Activated naive CD8-positive, alpha-beta T cell treated with anti-CD3 and anti-CD28 coated beads, Interleukin-2, amount 10 ng/mL, durations not matched to agents 7 days and 5 days (primary cell): ENCODE results near the gene SLCO6A1. TPM values are rescaled to one million over a fixed set of nuclear protein-coding genes. Genes with fewer than 3 reads are reported as not detected.

ENCODE experiments used
- ATAC-seq: fragments of 150-1000 bp; cut with Tn5 transposase; one replicate; pipeline ENCODE4 v1.10.0; 2021; ENCODE audit warnings: low read depth, moderate library complexity
- POLR2A ChIA-PET: fragments of 350-600 bp; sonication (Branson Sonifier 250); formaldehyde crosslinking; loops from one replicate; lab custom pipeline; 2021; ENCODE audit warnings: antibody characterized with exemption; lab: Charles Lee
- DNase-seq: peaks from one replicate; pipeline ENCODE4 v3.0.0; 2021
- H3K27ac Mint-ChIP-seq: one replicate; pipeline ENCODE4 v1.8.0; 2022; ENCODE audit warnings: mild to moderate bottlenecking, mixed read lengths
- H3K27me3 Mint-ChIP-seq: one replicate; pipeline ENCODE4 v1.8.0; 2022; ENCODE audit warnings: mild to moderate bottlenecking, moderate library complexity, mixed read lengths
- H3K36me3 Mint-ChIP-seq: one replicate; pipeline ENCODE4 v1.8.0; 2021; ENCODE audit warnings: mild to moderate bottlenecking, mixed read lengths
- H3K4me1 Mint-ChIP-seq: one replicate; pipeline ENCODE4 v1.8.0; 2021; ENCODE audit warnings: mixed read lengths
- H3K4me3 Mint-ChIP-seq: one replicate; pipeline ENCODE4 v1.8.0; 2022; ENCODE audit warnings: mild to moderate bottlenecking, moderate library complexity, mixed read lengths
- H3K9me3 Mint-ChIP-seq: one replicate; pipeline ENCODE4 v1.8.0; 2021; ENCODE audit warnings: mixed read lengths
- total RNA-seq, 2 experiments: library from RNA; stranded (reverse); gene quantifications; one replicate each; pipeline ENCODE4 v1.2.3, GENCODE V29; 2021

The SLCO6A1 gene
- not detected for total RNA-seq

GRCh38 chr5:102498271-102499034 lies at the start of gene SLCO6A1:
TSS of gene SLCO6A1 (minus strand) at chr5:102499001. CDS start at chr5:102498844, 157 bp downstream.
- POLR2A ChIA-PET: no interaction called here
- DNase-seq (no peak), ATAC-seq (no peak)
- Mint-ChIP-seq H3K4me3 (no peak within 1 kb of the TSS), H3K27ac (no peak within 1 kb of the TSS), H3K4me1 (no peaks in the 10 kb centered on the region), H3K36me3 (no peaks in the 10 kb centered on the region), H3K9me3 (no peaks in the 10 kb centered on the region), H3K27me3 (no peaks in the 10 kb centered on the region)

- ATAC-seq (no peak), DNase-seq (no peak)
- POLR2A ChIA-PET: no interaction called here
- H3K4me1 Mint-ChIP-seq: no peaks in the 10 kb centered on the region
- no peak overlapping the region for H3K4me3 Mint-ChIP-seq
- H3K36me3 Mint-ChIP-seq: no peaks in the 10 kb centered on the region
- peaks cover 8% of the 10 kb centered on the region for H3K27me3 Mint-ChIP-seq
- peaks cover 3% of the 10 kb centered on the region for H3K9me3 Mint-ChIP-seq
- no peak overlapping the region for H3K27ac Mint-ChIP-seq
These were observed 48.6 kb upstream of the SLCO6A1 start for GRCh38 chr5:102547141-102548035.

- Mint-ChIP-seq H3K4me3 (no peak overlapping the region), H3K27me3 (peaks cover 12% of the 10 kb centered on the region), H3K36me3 (no peaks in the 10 kb centered on the region), H3K9me3 (peaks cover 2% of the 10 kb centered on the region), H3K27ac (no peak overlapping the region), H3K4me1 (no peaks in the 10 kb centered on the region)
- POLR2A ChIA-PET: no interaction called here
- ATAC-seq: no peak
- no peak for DNase-seq
These were observed 46.4 kb upstream of the SLCO6A1 start for GRCh38 chr5:102545175-102545574.

GRCh38 chr5:102542057-102542456 lies 43.3 kb upstream of the SLCO6A1 start:
- H3K4me1 Mint-ChIP-seq: no peaks in the 10 kb centered on the region
- no peak overlapping the region for H3K27ac Mint-ChIP-seq
- peaks cover 15% of the 10 kb centered on the region for H3K27me3 Mint-ChIP-seq
- DNase-seq (no peak), ATAC-seq (no peak)
- H3K4me3 Mint-ChIP-seq: no peak overlapping the region
- no peaks in the 10 kb centered on the region for H3K36me3 Mint-ChIP-seq
- H3K9me3 Mint-ChIP-seq: no peaks in the 10 kb centered on the region
- POLR2A ChIA-PET: no interaction called here

GRCh38 chr5:102539996-102540728 lies 41.4 kb upstream of the SLCO6A1 start:
- H3K9me3 Mint-ChIP-seq: no peaks in the 10 kb centered on the region
- POLR2A ChIA-PET: no interaction called here
- no peak overlapping the region for H3K27ac Mint-ChIP-seq
- peaks cover 16% of the 10 kb centered on the region for H3K27me3 Mint-ChIP-seq
- H3K4me1 Mint-ChIP-seq: no peaks in the 10 kb centered on the region
- H3K36me3 Mint-ChIP-seq: no peaks in the 10 kb centered on the region
- no peak for DNase-seq
- no peak for ATAC-seq
- H3K4me3 Mint-ChIP-seq: no peak overlapping the region

GRCh38 chr5:102539562-102539961 lies 40.8 kb upstream of the SLCO6A1 start:
- no peak overlapping the region for H3K27ac Mint-ChIP-seq
- POLR2A ChIA-PET: no interaction called here
- H3K36me3 Mint-ChIP-seq: no peaks in the 10 kb centered on the region
- peaks cover 16% of the 10 kb centered on the region for H3K27me3 Mint-ChIP-seq
- H3K4me1 Mint-ChIP-seq: no peaks in the 10 kb centered on the region
- DNase-seq (no peak), ATAC-seq (no peak)
- no peak overlapping the region for H3K4me3 Mint-ChIP-seq
- no peaks in the 10 kb centered on the region for H3K9me3 Mint-ChIP-seq

GRCh38 chr5:102537011-102537410 lies 38.2 kb upstream of the SLCO6A1 start:
- Mint-ChIP-seq H3K36me3 (no peaks in the 10 kb centered on the region), H3K27ac (no peak overlapping the region), H3K9me3 (no peaks in the 10 kb centered on the region), H3K4me3 (no peak overlapping the region), H3K4me1 (no peaks in the 10 kb centered on the region), H3K27me3 (peaks cover 16% of the 10 kb centered on the region)
- POLR2A ChIA-PET: no interaction called here
- no peak for ATAC-seq
- DNase-seq: no peak

- POLR2A ChIA-PET: no interaction called here
- H3K36me3 Mint-ChIP-seq: no peaks in the 10 kb centered on the region
- H3K27ac Mint-ChIP-seq: no peak overlapping the region
- no peaks in the 10 kb centered on the region for H3K4me1 Mint-ChIP-seq
- ATAC-seq (no peak), DNase-seq (no peak)
- peaks cover 16% of the 10 kb centered on the region for H3K27me3 Mint-ChIP-seq
- H3K4me3 Mint-ChIP-seq: no peak overlapping the region
- H3K9me3 Mint-ChIP-seq: no peaks in the 10 kb centered on the region
These were observed 37.6 kb upstream of the SLCO6A1 start for GRCh38 chr5:102536323-102536928.

- Mint-ChIP-seq H3K36me3 (no peaks in the 10 kb centered on the region), H3K9me3 (no peaks in the 10 kb centered on the region), H3K4me1 (no peaks in the 10 kb centered on the region), H3K27ac (no peak overlapping the region), H3K27me3 (peaks cover 5% of the 10 kb centered on the region), H3K4me3 (no peak overlapping the region)
- no peak for ATAC-seq
- POLR2A ChIA-PET: no interaction called here
- DNase-seq: no peak
These were observed 33.3 kb upstream of the SLCO6A1 start for GRCh38 chr5:102532123-102532522.

GRCh38 chr5:102531506-102531905 lies 32.7 kb upstream of the SLCO6A1 start:
- H3K36me3 Mint-ChIP-seq: no peaks in the 10 kb centered on the region
- peaks cover 2% of the 10 kb centered on the region for H3K27me3 Mint-ChIP-seq
- H3K9me3 Mint-ChIP-seq: no peaks in the 10 kb centered on the region
- no peak overlapping the region for H3K27ac Mint-ChIP-seq
- no peak overlapping the region for H3K4me3 Mint-ChIP-seq
- POLR2A ChIA-PET: no interaction called here
- no peak for ATAC-seq
- no peak for DNase-seq
- no peaks in the 10 kb centered on the region for H3K4me1 Mint-ChIP-seq

- ATAC-seq (no peak), DNase-seq (no peak)
- H3K9me3 Mint-ChIP-seq: no peaks in the 10 kb centered on the region
- no peaks in the 10 kb centered on the region for H3K27me3 Mint-ChIP-seq
- POLR2A ChIA-PET: no interaction called here
- no peaks in the 10 kb centered on the region for H3K4me1 Mint-ChIP-seq
- no peaks in the 10 kb centered on the region for H3K36me3 Mint-ChIP-seq
- no peak overlapping the region for H3K27ac Mint-ChIP-seq
- no peak overlapping the region for H3K4me3 Mint-ChIP-seq
These were observed 30.6 kb upstream of the SLCO6A1 start for GRCh38 chr5:102529447-102529846.

GRCh38 chr5:102529031-102529430 lies 30.2 kb upstream of the SLCO6A1 start:
- DNase-seq: no peak
- POLR2A ChIA-PET: no interaction called here
- H3K27ac Mint-ChIP-seq: no peak overlapping the region
- H3K4me3 Mint-ChIP-seq: no peak overlapping the region
- ATAC-seq: no peak
- no peaks in the 10 kb centered on the region for H3K36me3 Mint-ChIP-seq
- H3K27me3 Mint-ChIP-seq: no peaks in the 10 kb centered on the region
- H3K9me3 Mint-ChIP-seq: no peaks in the 10 kb centered on the region
- H3K4me1 Mint-ChIP-seq: no peaks in the 10 kb centered on the region

GRCh38 chr5:102528600-102528999 lies 29.8 kb upstream of the SLCO6A1 start:
- Mint-ChIP-seq H3K27ac (no peak overlapping the region), H3K4me1 (no peaks in the 10 kb centered on the region), H3K27me3 (no peaks in the 10 kb centered on the region), H3K9me3 (no peaks in the 10 kb centered on the region), H3K36me3 (no peaks in the 10 kb centered on the region), H3K4me3 (no peak overlapping the region)
- ATAC-seq (no peak), DNase-seq (no peak)
- POLR2A ChIA-PET: no interaction called here
